GM19193 (cell line): Measurements from ENCODE around the gene RYR3.

ENCODE experiments used
- POLR2A ChIP-seq: IDR thresholded peaks from 4 replicates; pipeline ENCODE4 v1.6.1; 2011; ENCODE audit not compliant: insufficient read depth, insufficient read length; ENCODE audit errors: extremely low read depth

Gene RYR3

GRCh38 chr15:33822479-33822878 is 511.7 kb downstream of the RYR3 start:
- no peak for TF ChIP-seq POLR2A

- TF ChIP-seq POLR2A, result no peak
Measured at GRCh38 chr15:33823119-33823518, 512.4 kb downstream of the RYR3 start.

DNA sequence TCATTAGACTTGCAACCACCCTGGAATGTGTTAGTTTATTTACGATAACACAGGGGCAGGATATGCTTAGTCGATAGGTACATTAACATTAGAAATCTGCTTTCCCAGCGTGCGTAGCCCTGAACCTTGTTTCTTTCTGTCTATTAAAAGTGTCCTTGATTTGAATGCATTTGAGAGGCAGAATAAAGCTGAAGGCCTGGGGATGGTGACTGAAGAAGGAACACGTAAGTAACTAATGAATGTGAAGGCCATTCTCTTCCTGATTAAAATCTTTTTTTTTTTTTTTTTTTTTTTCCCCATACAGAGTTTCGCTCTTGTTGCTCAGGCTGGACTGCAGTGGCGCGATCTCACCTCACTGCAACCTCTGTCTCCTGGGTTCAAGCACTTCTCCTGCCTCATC is 514.7 kb downstream of the RYR3 start:
- no peak for TF ChIP-seq POLR2A

- no peak for TF ChIP-seq POLR2A
Measured at GRCh38 chr15:33826201-33826600, 515.4 kb downstream of the RYR3 start.

DNA sequence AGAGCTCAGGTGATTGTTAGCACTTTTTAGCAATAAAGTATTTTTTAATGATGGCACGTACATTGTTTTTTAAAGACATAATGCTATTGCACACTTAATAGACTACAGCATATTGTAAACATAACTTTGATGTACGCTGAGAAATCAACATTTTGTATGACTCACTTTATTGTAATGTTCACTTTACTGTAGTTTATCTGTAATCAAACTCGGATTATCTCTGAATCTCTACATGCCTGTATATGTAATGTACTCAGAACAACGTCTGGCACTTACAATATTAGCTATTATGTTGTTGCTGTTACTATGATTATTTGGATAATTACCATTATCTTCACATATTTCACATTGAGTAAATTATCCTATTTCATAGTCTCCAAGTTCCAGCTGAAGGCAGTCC is 519.6 kb downstream of the RYR3 start:
- TF ChIP-seq POLR2A, result no peak

DNA sequence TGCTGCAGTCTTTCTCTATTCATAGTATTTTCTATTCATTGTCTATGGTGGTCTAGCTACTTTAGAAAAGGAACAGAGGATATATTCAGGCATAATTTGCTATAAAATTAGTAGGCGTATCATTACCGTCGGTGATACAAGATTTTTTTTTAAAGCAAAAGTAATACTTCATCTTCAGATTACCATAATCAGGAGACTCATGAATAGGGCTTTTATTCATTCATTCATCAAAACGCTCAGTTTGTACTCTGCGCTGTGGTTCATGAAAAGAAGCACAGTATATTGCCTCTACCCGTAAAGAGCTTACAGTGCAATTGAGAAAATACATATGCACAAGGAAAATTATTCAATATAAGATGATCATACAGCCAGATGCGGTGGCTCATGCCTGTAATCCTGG is 520.9 kb downstream of the RYR3 start:
- no peak for TF ChIP-seq POLR2A

DNA sequence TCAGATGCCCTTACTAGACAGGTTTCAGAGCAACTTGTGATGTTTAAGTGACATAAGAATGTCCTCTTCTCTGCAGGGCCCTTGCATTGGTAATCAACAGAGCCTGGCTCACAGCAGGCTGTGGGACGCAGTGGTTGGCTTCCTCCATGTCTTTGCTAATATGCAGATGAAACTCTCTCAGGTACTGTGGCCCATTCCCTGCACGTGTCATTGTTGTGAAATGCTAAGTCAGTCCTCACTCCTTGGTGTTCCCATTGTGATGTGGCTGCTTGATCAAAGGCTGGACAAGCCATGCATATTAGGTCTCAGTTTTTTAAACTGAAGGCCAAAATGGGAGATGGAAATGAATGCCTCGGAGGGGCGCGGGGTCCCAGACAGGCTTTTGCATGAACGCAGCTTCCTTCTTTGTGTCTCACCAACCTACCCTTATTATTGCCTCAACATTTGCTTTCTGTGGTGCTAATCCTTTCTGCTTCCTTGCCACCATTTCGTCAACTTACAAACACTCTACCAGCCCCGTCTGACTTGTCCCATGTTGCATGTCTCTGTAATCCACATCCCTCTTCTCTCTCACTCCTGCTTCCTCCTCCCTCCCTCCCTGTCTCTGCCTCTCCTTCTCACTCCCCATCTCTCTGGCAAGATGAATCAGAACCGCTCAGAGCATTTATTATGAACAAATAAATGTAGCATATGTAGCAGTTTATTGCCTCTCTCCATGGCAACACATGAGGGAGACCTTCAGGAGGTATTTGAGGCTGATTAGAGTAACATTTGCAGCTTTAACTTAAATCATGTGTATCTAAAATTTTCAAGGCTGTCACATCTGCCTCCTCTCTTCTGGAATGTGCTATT is 524.4 kb downstream of the RYR3 start:
- TF ChIP-seq POLR2A, result no peak

- TF ChIP-seq POLR2A, result no peak
Measured at GRCh38 chr15:33837294-33837693, 526.5 kb downstream of the RYR3 start.

- TF ChIP-seq POLR2A, result no peak
Measured at GRCh38 chr15:33839540-33839939, 528.8 kb downstream of the RYR3 start.

DNA sequence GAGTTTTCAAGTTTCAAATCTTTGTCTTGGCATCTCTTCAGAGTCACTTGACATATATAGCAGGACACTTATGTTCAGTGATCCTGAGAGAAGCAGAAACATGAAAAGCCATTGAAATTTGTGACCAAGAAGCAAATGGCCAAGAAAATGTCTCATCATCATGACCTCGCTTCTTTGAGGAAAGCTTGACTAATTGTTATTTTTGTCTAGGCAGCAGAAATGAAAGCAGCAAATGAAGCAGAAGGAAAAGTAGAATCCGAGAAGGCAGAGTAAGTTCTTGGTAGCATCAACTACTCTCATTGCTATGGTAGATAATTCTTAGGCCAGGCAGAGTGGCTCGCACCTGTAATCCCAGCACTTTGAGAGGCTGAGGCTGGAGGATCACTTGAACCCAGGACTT is 529.8 kb downstream of the RYR3 start:
- TF ChIP-seq POLR2A, result no peak

DNA sequence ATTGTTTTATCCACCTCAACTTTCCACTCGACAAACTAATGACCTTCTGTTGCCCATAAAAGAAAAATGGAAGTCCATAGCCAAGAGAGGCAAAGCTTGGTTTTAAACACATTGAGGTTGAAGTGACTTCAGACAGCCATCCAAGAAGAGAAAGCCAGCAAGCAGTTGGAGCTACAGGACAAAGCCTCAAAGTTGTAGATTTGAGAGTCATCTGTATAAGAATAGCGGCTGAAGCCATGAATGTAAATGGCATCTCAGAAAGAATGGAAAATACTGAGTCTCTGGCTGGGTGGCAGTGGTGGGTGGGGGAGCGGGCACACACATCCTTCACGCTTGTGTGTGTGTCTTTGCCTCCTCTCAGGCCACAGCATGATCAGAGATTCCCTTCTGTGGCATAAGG is 533.4 kb downstream of the RYR3 start:
- TF ChIP-seq POLR2A, result no peak

DNA sequence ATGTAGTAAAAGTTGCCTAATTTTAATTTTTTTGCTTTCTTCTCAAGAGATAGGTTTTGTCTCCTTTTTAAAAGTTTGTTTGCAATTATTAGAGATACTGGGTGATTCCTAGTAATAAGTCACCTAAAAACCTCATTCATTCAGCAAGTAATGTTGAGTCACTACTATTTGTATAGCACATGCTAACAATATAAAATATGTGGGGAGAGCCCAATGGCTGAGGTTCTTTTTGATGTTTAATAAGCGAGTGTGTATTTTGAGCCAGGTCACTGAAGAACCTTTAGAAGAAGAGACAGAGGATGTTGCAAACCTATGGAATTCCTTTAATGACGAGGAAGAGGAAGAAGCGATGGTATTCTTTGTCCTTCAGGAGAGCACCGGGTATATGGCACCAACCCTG is 533.8 kb downstream of the RYR3 start:
- TF ChIP-seq POLR2A, result no peak

DNA sequence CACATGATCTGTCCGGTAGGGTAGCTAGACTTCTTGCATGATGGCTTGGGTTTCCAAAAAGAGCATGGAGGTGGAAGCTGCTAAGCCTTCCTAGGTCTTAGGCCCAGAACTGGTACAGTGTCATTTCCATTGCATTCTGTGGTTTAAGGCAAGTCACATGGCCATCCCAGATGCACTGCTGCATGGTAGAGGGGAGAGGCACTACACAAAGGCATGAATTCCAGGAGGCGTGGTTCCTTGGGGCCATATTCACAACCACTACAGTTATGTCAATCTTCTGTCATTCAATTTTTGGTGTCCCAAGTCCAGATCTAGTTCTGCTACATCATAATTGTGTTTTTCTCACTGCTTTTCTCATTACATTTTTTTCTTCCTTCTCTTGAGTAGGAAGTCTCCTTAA is 535.4 kb downstream of the RYR3 start:
- TF ChIP-seq POLR2A, result no peak

DNA sequence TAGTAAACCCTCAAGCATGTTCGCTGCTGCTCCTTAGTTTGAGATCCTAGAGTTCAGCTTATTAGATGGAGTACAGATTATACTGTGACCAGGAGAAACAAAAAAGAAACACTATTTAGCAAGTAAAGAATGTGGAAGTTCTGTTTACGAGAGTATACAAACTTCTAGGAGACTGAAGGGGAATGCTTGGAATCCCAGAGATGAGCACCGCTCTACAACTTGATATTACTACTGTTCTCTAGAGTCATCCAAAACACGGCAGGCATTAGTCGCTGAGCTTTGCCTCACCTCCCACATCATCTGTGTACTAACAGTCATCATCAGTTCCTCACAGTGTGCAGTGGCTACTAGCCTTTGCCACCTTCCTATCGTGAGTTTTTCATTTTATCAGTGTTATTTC is 536.1 kb downstream of the RYR3 start:
- no peak for TF ChIP-seq POLR2A

DNA sequence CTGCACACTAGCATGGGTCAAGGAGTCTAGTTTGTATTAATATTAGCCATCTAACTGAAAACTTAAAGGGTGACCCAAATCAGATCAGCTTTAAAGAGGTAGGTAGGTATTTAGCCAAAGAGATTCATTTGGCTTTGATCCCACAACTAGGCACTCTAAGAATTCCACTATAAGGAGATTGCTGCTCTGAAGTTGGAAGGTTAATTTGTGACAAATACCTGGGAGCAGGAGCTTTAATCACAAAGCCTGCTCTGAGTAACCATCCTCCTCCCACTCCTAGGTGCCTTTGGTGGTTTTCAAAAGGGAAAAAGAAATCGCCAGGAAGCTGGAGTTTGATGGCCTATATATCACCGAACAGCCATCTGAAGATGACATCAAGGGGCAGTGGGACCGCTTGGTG is 537.2 kb downstream of the RYR3 start:
- no peak for TF ChIP-seq POLR2A

GRCh38 chr15:33851079-33851478 is 540.3 kb downstream of the RYR3 start:
- no peak for TF ChIP-seq POLR2A

- TF ChIP-seq POLR2A, result no peak
Measured at GRCh38 chr15:33852094-33852493, 541.3 kb downstream of the RYR3 start.
